ENCODE data around the gene DPY19L1.
"Not testable (repeated sequence)": the region's sequence is repeated elsewhere in the genome, so short reads cannot be mapped to it uniquely, and the experiment has no call there.

DPY19L1 gene

GRCh38 chr7:34883855-34884254, 153.4 kb downstream of the DPY19L1 start:
- H3K27ac Mint-ChIP-seq; H3K27me3 Mint-ChIP-seq; H3K4me1 Mint-ChIP-seq (ENCODE audit: low read depth); H3K36me3 Mint-ChIP-seq; H3K4me3 Mint-ChIP-seq: not testable (repeated sequence)
- H3K9me3 Mint-ChIP-seq (ENCODE audit: low read depth) = peaks cover 12% of the 10 kb centered on the region

GRCh38 chr7:34879871-34880270, 157.4 kb downstream of the DPY19L1 start:
- H3K4me1 Mint-ChIP-seq (ENCODE audit: low read depth) = no peaks in the 10 kb centered on the region
- H3K9me3 Mint-ChIP-seq (ENCODE audit: low read depth) = peaks cover 12% of the 10 kb centered on the region
- peaks cover 3% of the 10 kb centered on the region for H3K36me3 Mint-ChIP-seq
- H3K27me3 Mint-ChIP-seq = peaks cover 1% of the 10 kb centered on the region
- no peak overlapping the region for H3K4me3 Mint-ChIP-seq
- H3K27ac Mint-ChIP-seq = no peak overlapping the region

GRCh38 chr7:34878944-34879735, 158.1 kb downstream of the DPY19L1 start:
- peaks cover 11% of the 10 kb centered on the region for H3K9me3 Mint-ChIP-seq (ENCODE audit: low read depth)
- H3K27me3 Mint-ChIP-seq; H3K27ac Mint-ChIP-seq; H3K4me3 Mint-ChIP-seq; H3K4me1 Mint-ChIP-seq (ENCODE audit: low read depth); H3K36me3 Mint-ChIP-seq: not testable (repeated sequence)
